Lower lobe of right lung (tissue), 2 donors: ENCODE data around the gene FAM98C. TPM values are rescaled to one million over a fixed set of nuclear protein-coding genes. Genes with fewer than 3 reads are reported as not detected.

Experiments used
- ATAC-seq, 2 donors: fragments of 200-7000 bp; cut with Tn5 transposase; one replicate each; pipeline ENCODE4 v1.9.1; 2020 to 2022; ENCODE audit warnings: mild to moderate bottlenecking in 2 of 2, moderate library complexity in 2 of 2
- DNase-seq: peaks from one replicate; pipeline ENCODE4 v3.0.0-alpha.2; 2020
- H3K27ac ChIP-seq: fragments of 200-600 bp; one replicate; pipeline ENCODE4 v1.8.0; 2022
- H3K27me3 ChIP-seq: fragments of 200-600 bp; one replicate; pipeline ENCODE4 v1.8.0; 2022; ENCODE audit warnings: low read depth
- H3K36me3 ChIP-seq: fragments of 200-600 bp; one replicate; pipeline ENCODE4 v1.8.0; 2022; ENCODE audit warnings: mild to moderate bottlenecking
- H3K4me1 ChIP-seq: fragments of 200-600 bp; one replicate; pipeline ENCODE4 v1.8.0; 2022
- H3K4me3 ChIP-seq: fragments of 200-600 bp; one replicate; pipeline ENCODE4 v1.8.0; 2022; ENCODE audit warnings: mild to moderate bottlenecking
- H3K9me3 ChIP-seq: fragments of 200-600 bp; one replicate; pipeline ENCODE4 v1.8.0; 2022
- intact Hi-C: fragments of 100-400 bp; cut with DNase I; formaldehyde crosslinking; loops from one replicate; pipeline ENCODE4 v1.11.0; 2022
- total RNA-seq: library from RNA; stranded (reverse); fragmentation: NEBNext Ultra II Directional; extraction: Animal tissue kit (Norgen Biotek cat#: 25700); gene quantifications from one replicate; pipeline ENCODE4 v1.2.1, GENCODE V29; 2021
- TF ChIP-seq, protein P1 (sequence below): fragments of 200-600 bp; IDR thresholded peaks from one replicate; pipeline ENCODE4 v1.8.0; 2022; ENCODE audit warnings: antibody characterized with exemption, mild to moderate bottlenecking
- donor health status: DM: no; HTN: yes; CAD: no; lungs with severe emphysema.

The FAM98C gene
- total RNA-seq, 1 donor from 2014 or later, result 21.1 TPM

GRCh38 chr19:38412491-38412890 lies 9.6 kb downstream of the FAM98C start:
- peaks cover 2% of the 10 kb centered on the region for H3K4me1 ChIP-seq
- no peak overlapping the region for H3K4me3 ChIP-seq
- peaks cover 10% of the 10 kb centered on the region for H3K36me3 ChIP-seq
- DNase-seq (no peak), ATAC-seq (no peak)
- no peak overlapping the region for H3K27ac ChIP-seq
- intact Hi-C loops, result no loop called here
- H3K27me3 ChIP-seq, result no peaks in the 10 kb centered on the region
- H3K9me3 ChIP-seq, result no peaks in the 10 kb centered on the region
- TF ChIP-seq, protein P1, sequence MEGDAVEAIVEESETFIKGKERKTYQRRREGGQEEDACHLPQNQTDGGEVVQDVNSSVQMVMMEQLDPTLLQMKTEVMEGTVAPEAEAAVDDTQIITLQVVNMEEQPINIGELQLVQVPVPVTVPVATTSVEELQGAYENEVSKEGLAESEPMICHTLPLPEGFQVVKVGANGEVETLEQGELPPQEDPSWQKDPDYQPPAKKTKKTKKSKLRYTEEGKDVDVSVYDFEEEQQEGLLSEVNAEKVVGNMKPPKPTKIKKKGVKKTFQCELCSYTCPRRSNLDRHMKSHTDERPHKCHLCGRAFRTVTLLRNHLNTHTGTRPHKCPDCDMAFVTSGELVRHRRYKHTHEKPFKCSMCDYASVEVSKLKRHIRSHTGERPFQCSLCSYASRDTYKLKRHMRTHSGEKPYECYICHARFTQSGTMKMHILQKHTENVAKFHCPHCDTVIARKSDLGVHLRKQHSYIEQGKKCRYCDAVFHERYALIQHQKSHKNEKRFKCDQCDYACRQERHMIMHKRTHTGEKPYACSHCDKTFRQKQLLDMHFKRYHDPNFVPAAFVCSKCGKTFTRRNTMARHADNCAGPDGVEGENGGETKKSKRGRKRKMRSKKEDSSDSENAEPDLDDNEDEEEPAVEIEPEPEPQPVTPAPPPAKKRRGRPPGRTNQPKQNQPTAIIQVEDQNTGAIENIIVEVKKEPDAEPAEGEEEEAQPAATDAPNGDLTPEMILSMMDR, result no peak

DNA sequence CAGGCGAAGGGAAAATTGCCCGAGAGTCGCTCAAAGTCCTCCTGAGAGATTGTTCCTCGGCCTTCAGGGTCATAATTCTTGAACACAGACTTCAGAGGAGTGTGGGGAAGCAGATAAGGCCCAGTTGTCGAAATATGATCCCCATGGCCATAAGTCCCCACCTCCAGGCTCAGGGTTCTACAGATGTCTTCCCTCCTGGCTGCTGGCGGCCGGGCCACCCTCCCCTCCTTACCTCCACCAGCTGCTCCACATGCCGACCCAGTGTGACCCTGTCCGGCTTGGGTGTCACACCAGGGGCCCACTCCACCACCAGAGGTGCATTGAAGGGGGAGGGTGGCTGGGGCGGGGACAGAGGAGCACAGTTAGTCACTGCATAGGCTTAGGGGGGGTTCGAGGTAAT lies 10.1 kb downstream of the FAM98C start:
- H3K27me3 ChIP-seq, result no peaks in the 10 kb centered on the region
- no peak overlapping the region for H3K4me3 ChIP-seq
- intact Hi-C loops, result no loop called here
- H3K4me1 ChIP-seq, result peaks cover 7% of the 10 kb centered on the region
- DNase-seq, result no peak
- no peaks in the 10 kb centered on the region for H3K9me3 ChIP-seq
- TF ChIP-seq, protein P1, result no peak
- H3K36me3 ChIP-seq, result peaks cover 7% of the 10 kb centered on the region
- no peak overlapping the region for H3K27ac ChIP-seq
- no peak for ATAC-seq

- ATAC-seq, result no peak
- H3K27me3 ChIP-seq, result no peaks in the 10 kb centered on the region
- peaks cover 12% of the 10 kb centered on the region for H3K4me1 ChIP-seq
- H3K9me3 ChIP-seq, result no peaks in the 10 kb centered on the region
- H3K27ac ChIP-seq, result no peak overlapping the region
- TF ChIP-seq, protein P1, result no peak
- no peak overlapping the region for H3K4me3 ChIP-seq
- peaks cover 3% of the 10 kb centered on the region for H3K36me3 ChIP-seq
- intact Hi-C loops, result no loop called here
- no peak for DNase-seq
Observed at GRCh38 chr19:38413416-38413815, 10.5 kb downstream of the FAM98C start.

DNA sequence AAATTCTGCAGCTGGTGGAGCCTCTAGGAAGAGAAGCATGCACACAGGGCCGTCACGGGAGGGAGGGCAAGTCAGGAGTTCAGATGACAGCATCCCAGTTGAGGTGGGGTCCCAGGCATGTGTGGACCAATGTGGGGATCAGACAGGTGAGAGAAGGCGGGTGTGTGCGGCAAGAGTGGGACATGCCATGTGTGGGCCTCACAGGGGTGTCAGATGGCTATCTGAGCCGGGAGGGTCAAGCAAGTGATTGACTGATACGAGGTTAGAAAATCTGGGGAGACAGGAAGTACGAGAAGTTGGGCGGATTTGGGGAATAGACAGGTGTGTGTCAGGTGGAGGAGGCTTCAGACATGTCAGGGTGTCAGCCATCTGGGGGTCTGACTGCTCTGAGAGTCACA lies 14.3 kb downstream of the FAM98C start:
- Histone ChIP-seq H3K27me3 (no peaks in the 10 kb centered on the region), H3K4me1 (peaks cover 12% of the 10 kb centered on the region), H3K9me3 (no peaks in the 10 kb centered on the region), H3K36me3 (no peaks in the 10 kb centered on the region), H3K4me3 (no peak overlapping the region), H3K27ac (peak overlapping the region; percentile 44)
- TF ChIP-seq, protein P1, result no peak
- no peak for DNase-seq
- no peak for ATAC-seq
- intact Hi-C loops, result no loop called here

GRCh38 chr19:38417544-38418506 lies 14.9 kb downstream of the FAM98C start:
- peak overlapping the region; percentile 48 for H3K4me3 ChIP-seq
- H3K9me3 ChIP-seq, result no peaks in the 10 kb centered on the region
- intact Hi-C loops, result no loop called here
- peak; percentile 90 to 93 for ATAC-seq
- H3K4me1 ChIP-seq, result peaks cover 12% of the 10 kb centered on the region
- H3K27ac ChIP-seq, result peak overlapping the region; percentile 44
- TF ChIP-seq, protein P1, result no peak
- peaks cover under 1% of the 10 kb centered on the region for H3K27me3 ChIP-seq
- H3K36me3 ChIP-seq, result no peaks in the 10 kb centered on the region
- DNase-seq, result peak; percentile 88
